LNCAP (cell line): ENCODE data around the gene CCNI2.

Experiments
- TF ChIP-seq, protein P1 (sequence below): fragments of 450-650 bp; IDR thresholded peaks from 2 replicates; pipeline ENCODE4 v1.5.1; 2017; ENCODE audit warnings: mild to moderate bottlenecking

The CCNI2 gene

DNA sequence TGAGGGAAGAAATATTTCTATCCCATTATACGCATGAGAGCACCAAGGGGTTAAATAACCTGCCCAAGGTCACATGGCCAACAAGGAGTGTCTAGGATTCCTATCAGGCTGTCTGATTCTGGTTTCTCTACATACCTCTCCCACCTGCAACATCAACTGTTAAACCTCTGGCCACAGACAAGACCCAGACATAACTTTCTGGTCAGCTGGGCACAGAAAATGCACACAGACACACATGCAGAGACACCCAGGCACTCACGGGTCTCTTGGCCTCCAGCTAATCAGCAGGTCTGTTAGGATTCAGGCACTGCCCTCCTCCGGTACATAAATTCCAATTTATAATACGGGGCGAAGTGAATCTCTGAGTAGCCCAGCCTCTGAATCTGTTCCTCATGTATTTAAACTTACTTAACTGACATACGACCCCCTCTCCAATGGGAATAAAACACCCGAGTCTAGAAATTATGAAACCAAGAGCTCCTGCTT lies 28.3 kb downstream of the CCNI2 start:
- TF ChIP-seq, protein P1, sequence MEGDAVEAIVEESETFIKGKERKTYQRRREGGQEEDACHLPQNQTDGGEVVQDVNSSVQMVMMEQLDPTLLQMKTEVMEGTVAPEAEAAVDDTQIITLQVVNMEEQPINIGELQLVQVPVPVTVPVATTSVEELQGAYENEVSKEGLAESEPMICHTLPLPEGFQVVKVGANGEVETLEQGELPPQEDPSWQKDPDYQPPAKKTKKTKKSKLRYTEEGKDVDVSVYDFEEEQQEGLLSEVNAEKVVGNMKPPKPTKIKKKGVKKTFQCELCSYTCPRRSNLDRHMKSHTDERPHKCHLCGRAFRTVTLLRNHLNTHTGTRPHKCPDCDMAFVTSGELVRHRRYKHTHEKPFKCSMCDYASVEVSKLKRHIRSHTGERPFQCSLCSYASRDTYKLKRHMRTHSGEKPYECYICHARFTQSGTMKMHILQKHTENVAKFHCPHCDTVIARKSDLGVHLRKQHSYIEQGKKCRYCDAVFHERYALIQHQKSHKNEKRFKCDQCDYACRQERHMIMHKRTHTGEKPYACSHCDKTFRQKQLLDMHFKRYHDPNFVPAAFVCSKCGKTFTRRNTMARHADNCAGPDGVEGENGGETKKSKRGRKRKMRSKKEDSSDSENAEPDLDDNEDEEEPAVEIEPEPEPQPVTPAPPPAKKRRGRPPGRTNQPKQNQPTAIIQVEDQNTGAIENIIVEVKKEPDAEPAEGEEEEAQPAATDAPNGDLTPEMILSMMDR, result no peak

GRCh38 chr5:132776131-132776937 lies 29.1 kb downstream of the CCNI2 start:
- TF ChIP-seq, protein P1, result no peak

- TF ChIP-seq, protein P1, result no peak
Observed at GRCh38 chr5:132776938-132777208, 29.6 kb downstream of the CCNI2 start.

- TF ChIP-seq, protein P1, result no peak
Observed at GRCh38 chr5:132777209-132778069, 30.2 kb downstream of the CCNI2 start, which contains the start of gene SEPTIN8. Gene SEPTIN8 (minus strand): TSS chr5:132777239. CDS start chr5:132777137, 102 bp downstream.

DNA sequence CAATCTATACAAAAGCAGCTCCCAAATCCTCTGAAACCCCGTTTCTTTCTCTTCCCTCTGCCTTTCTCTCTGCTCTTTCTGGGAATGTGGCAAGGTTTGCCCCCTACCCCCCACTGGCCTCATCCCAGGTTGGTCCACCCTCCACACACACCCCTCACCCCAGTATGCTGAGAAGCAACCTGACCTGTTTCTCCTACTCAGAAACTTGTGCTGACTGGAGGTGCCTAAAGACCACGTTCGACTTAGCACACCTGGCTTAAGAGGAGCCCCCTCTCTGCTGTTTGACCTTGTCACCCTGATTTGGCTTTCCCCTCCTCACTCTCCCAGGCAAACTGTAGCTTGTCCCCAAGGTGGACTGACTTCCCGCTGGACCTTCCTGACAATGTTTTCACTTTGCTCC lies 30.9 kb downstream of the CCNI2 start:
- TF ChIP-seq, protein P1, result no peak

DNA sequence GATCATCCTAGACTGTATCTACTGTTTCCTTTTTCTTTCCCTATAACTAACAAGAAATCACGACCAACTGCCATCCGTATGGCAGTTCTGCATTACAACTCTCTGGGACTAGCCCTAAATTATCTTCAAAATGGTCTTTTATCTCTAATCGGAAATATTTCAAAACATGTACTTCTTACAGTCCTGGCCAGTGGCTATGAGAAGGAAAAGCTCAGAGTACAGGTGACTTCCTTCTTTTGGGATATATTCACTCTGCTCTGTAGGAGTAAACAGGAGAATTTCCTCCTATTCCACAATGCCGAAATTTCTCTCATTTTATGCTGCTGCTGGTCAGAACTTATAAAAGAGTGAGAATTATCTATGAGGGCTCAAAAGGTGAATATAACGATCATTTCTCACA lies 31.6 kb downstream of the CCNI2 start:
- TF ChIP-seq, protein P1, result no peak

DNA sequence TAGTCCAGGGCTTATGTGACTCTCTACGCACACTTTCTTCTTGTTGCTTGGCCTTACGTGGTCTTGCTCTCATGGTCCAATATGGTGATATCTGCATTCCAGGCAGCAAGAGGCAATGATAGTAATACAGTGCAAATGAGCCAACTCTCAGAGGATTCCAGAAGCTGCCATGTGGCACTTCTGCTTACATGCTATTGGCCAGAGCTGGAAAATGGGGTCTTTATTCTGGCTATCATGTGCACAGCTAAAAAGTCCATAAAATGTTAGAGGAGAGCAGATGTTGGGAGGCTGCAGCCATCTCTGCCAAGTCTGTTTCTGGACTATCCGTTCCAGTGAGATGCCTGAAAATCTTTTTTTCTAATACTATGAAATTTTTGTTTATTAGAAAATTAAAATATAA lies 32.7 kb downstream of the CCNI2 start:
- TF ChIP-seq, protein P1, result no peak
